ENCODE data around the gene DPH1. TPM values are rescaled to one million over a fixed set of nuclear protein-coding genes. Genes with fewer than 3 reads are reported as not detected.
A peak's percentile ranks its signal among the peaks of the same experiment; 100 is the strongest.
"Not testable (repeated sequence)": the region's sequence is repeated elsewhere in the genome, so short reads cannot be mapped to it uniquely, and the experiment has no call there.

DPH1 gene
- total and polyA plus RNA-seq, 10 donors = 20.6 to 58.5 (median 42.9) TPM

DNA sequence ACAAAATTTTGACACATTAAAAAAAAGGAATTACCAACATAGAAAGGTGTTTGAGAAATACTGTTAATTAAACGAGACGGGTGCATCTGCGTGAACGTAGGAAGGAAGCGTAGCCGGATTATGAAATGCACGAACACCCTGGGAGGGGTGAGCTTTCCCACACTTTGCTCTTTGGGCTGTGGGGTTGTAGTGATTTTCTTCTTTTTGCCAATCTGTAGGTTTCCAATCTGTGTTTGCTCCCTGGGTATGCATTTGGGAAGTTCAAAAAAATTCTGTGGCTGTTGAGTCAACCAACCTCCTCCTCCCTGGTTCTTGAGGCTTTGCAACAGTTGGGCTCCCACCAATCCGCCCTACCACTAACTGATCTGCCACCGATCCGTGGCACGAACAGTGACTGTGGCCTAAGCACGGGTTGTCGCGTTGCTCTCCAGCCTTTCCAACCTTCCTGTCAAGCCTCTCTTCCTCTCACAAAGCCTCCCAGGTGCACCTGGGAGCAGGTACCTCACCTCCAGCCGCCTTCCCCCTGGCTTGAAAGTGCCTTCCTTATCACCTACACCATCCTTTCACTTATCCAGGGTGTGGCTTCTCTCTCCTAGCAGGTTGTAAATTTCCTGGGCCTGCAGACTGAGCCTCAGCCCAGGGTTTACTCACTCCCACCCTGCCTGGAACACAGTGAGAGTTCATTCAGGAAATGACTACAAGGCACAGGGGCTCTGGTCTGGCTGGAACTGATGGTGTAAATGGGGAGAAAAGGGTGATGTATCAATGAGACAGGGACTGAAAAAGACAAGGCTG, 21.4 kb upstream of the DPH1 start:
- no peak for DNase-seq
- TF ChIP-seq POLR2AphosphoS5 (IDR thresholded peaks at IDR 0.05) = no peak
- no peak for TF ChIP-seq POLR2A (IDR thresholded peaks at IDR 0.05)
- TF ChIP-seq, protein P1, sequence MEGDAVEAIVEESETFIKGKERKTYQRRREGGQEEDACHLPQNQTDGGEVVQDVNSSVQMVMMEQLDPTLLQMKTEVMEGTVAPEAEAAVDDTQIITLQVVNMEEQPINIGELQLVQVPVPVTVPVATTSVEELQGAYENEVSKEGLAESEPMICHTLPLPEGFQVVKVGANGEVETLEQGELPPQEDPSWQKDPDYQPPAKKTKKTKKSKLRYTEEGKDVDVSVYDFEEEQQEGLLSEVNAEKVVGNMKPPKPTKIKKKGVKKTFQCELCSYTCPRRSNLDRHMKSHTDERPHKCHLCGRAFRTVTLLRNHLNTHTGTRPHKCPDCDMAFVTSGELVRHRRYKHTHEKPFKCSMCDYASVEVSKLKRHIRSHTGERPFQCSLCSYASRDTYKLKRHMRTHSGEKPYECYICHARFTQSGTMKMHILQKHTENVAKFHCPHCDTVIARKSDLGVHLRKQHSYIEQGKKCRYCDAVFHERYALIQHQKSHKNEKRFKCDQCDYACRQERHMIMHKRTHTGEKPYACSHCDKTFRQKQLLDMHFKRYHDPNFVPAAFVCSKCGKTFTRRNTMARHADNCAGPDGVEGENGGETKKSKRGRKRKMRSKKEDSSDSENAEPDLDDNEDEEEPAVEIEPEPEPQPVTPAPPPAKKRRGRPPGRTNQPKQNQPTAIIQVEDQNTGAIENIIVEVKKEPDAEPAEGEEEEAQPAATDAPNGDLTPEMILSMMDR (IDR thresholded peaks at IDR 0.05 in 8 of 11, conservative IDR thresholded peaks at IDR 0.05 in 3 of 11) = no peak
- WGBS, 5 donors = 59 to 85% (median 76%) methylated on average over 15 of the region's 15 CpGs

DNA sequence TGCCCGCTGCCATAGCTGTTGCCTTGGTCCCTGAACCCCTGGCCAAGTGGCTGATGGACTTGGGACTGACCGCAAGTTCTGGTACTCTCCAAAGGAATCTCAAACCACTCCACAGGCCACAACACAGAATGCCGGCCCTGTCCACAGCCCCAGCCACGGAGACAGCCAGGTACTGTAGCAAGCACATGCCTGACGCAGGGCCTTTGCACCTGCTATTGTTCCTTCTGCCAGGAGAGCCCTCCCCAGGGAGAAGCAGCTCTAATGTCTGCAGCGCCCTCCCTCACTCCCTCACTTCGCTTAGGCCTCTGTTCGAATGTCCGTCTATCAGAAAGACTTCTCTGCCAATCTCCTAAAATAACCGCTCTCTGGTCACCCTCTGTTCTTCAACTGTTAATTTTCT, 20.2 kb upstream of the DPH1 start:
- intact Hi-C loops (cut with DNase I; ENCODE audit: low total_unique reads) = no loop called here
- Histone ChIP-seq H3K4me1 (peaks cover 0 to 21% (median 12%) of the 10 kb centered on the region in 6 donors), H3K4me3 (no peak overlapping the region), H3K36me3 (no peaks in the 10 kb centered on the region), H3K27ac (no peak overlapping the region), H3K27me3 (replicated peaks in 1 of 7) (peaks cover 0 to 14% (median 0%) of the 10 kb centered on the region in 7 donors), H3K9me3 (no peaks in the 10 kb centered on the region)
- 95 to 100% (median 96%) methylated on average over 4 to 10 of the region's 10 CpGs for WGBS, 5 donors
- TF ChIP-seq, protein P1 (IDR thresholded peaks at IDR 0.05 in 8 of 11, conservative IDR thresholded peaks at IDR 0.05 in 3 of 11) = no peak
- TF ChIP-seq POLR2AphosphoS5 (IDR thresholded peaks at IDR 0.05) (no peak), POLR2A (IDR thresholded peaks at IDR 0.05) (no peak)
- no peak for DNase-seq

More for the DNA sequence above, 21.4 kb upstream of the DPH1 start:
- Histone ChIP-seq H3K27me3 (replicated peaks in 1 of 7) (peaks cover 0 to 14% (median 0%) of the 10 kb centered on the region in 7 donors), H3K9me3 (no peaks in the 10 kb centered on the region), H3K27ac (no peak overlapping the region), H3K4me3 (no peak overlapping the region), H3K4me1 (peaks cover 0 to 27% (median 14%) of the 10 kb centered on the region in 6 donors), H3K36me3 (no peaks in the 10 kb centered on the region)
- intact Hi-C loops (cut with DNase I; ENCODE audit: low total_unique reads) = no loop called here

DNA sequence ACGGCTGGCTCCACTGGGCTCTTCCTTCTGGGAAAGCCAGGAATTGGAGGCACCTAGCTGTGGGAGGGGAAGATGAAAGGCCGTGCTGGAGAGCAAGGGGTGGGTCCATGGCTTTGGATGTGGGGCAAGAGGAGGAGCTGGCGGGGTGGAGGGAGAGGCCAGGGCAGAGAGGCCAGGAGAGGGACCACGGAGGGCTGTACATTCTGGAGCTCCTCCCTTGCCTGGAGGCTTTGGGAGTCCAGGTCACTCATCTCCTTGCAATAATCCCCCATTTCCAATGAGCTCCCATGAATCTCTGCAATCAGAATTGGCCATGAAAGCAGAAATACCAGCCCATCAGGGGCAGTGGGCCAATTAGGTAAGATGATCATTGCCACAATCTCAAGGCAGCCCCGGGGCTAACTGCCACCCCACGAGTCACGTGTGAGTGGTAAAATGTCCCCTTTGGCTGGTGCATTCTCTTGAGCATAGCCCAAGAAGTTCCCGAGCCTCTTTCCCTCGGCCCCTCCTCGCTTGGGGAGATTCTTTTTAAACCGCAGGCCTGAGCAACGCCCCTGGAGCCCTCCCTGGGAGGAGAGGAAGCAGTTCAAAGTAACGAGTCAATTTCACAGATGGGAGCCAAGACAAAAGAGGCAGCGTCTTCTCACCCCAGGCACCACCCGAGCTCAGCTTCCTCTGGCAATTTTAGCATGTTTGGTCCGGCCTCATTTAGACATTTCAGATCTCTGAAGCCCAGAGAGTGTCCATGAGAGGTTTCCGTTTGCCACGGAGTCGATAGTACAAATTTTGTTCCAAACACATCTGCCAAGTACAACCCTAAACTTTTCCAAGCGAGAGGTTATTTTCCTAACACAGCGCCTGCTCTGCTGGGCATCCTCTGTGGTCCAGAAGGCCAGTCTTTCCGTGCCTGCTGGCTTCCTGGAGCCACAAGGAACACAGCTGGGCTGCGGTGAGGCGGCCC, 18.3 kb upstream of the DPH1 start:
- peak overlapping the region in 7 of 8 donors; percentile 5 to 57 (median 43) for H3K27ac ChIP-seq
- H3K27me3 ChIP-seq (replicated peaks in 1 of 7) = peaks cover 0 to 29% (median 0%) of the 10 kb centered on the region in 7 donors
- TF ChIP-seq POLR2A (IDR thresholded peaks at IDR 0.05) = no peak
- peak in 1 of 3 donors; percentile 17 for TF ChIP-seq POLR2AphosphoS5 (IDR thresholded peaks at IDR 0.05)
- no peak overlapping the region for H3K4me3 ChIP-seq
- no peaks in the 10 kb centered on the region for H3K9me3 ChIP-seq
- intact Hi-C loops (cut with DNase I; ENCODE audit: low total_unique reads) = no loop called here
- WGBS, 5 donors = 41 to 63% (median 46%) methylated on average over 22 to 24 of the region's 24 CpGs
- peaks cover 0 to 15% (median 8%) of the 10 kb centered on the region in 6 donors for H3K4me1 ChIP-seq
- no peak for DNase-seq
- no peaks in the 10 kb centered on the region for H3K36me3 ChIP-seq

DNA sequence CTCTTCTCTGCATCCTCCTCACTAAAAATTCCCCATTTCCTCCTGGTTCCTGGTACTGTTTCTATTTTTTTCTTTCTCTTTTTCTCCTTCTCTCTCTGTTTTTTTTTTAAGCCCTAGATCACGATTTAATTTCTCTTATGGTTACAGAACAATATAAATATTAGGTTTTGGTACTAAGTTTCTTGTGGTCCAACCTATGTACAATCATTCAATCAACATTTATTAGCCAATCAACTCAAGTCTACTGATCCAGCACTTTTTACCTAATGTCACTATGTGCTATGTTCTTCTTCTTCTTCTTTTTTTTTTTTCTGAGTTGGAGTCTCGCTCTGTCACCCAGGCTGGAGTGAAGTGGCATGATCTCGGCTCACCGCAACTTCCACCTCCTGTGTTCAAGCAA, 17.5 kb upstream of the DPH1 start:
- H3K27ac ChIP-seq = peak overlapping the region in 5 of 8 donors; percentile 38 to 57 (median 43)
- 82 to 91% (median 86%) methylated on average over 4 of the region's 4 CpGs for WGBS, 5 donors

DNA sequence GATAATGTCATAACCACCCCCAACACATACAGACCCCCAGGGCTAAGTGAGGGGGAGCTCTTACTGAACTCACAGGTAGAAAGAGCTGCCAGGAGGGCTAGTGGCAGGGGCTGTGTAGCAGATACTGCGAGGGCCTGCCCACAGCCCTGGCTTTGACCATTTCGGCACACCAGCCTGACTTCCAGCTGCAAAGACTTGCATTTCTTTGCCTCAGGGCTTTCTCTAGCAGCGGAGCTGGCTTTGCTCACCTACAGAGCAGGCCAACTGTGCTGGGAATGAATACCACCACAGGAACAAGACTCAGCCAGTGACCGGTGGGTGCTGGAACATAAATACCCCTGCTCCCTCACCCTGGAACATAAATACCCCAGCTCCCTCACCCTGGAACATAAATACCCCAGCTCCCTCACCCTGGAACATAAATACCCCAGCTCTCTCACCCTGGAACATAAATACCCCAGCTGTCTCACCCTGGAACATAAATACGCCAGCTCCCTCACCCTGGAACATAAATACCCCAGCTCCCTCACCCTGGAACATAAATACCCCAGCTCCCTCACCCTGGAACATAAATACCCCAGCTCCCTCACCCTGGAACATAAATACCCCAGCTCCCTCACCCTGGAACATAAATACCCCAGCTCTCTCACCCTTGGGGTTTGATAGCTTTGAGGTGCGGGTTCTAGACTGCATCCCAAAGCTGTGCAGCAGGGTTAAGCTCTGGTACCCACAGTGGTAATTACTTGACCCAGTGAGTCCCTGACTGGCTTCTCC, 16.5 kb upstream of the DPH1 start:
- H3K4me3 ChIP-seq; H3K36me3 ChIP-seq; DNase-seq; H3K27ac ChIP-seq; intact Hi-C loops (cut with DNase I; ENCODE audit: low total_unique reads); H3K9me3 ChIP-seq: not testable (repeated sequence)
- peaks cover 0 to 15% (median 8%) of the 10 kb centered on the region in 6 donors for H3K4me1 ChIP-seq
- WGBS, 5 donors = 91 to 99% (median 97%) methylated on average over 6 of the region's 6 CpGs
- H3K27me3 ChIP-seq (replicated peaks in 1 of 7) = peaks cover 0 to 43% (median 0%) of the 10 kb centered on the region in 7 donors

More for the DNA sequence above, 17.5 kb upstream of the DPH1 start:
- Histone ChIP-seq H3K4me1 (peaks cover 0 to 15% (median 8%) of the 10 kb centered on the region in 6 donors), H3K27me3 (replicated peaks in 1 of 7) (peaks cover 0 to 35% (median 0%) of the 10 kb centered on the region in 7 donors), H3K9me3 (no peaks in the 10 kb centered on the region), H3K4me3 (no peak overlapping the region), H3K36me3 (no peaks in the 10 kb centered on the region)
- no peak for TF ChIP-seq POLR2AphosphoS5 (IDR thresholded peaks at IDR 0.05)
- intact Hi-C loops (cut with DNase I; ENCODE audit: low total_unique reads) = no loop called here
- no peak for DNase-seq

Measured in spleen (tissue), 11 donors.